Subcutaneous abdominal adipose tissue (tissue), 5 donors: Measurements from ENCODE around the gene FAM181B.

Experiments used
- H3K27ac ChIP-seq: one replicate; pipeline ENCODE4 v1.7.0; 2013; ENCODE audit warnings: low read depth, mild to moderate bottlenecking, inconsistent platforms, low read length, moderate library complexity
- H3K27me3 ChIP-seq, 5 donors: one replicate each; pipeline ENCODE4 v1.7.0; 2013; ENCODE audit warnings: low read length in 5 of 5, inconsistent platforms in 1 of 5; ENCODE audit not compliant: control insufficient read depth in 5 of 5, insufficient read depth in 4 of 5
- H3K36me3 ChIP-seq, 5 donors: one replicate each; pipeline ENCODE4 v1.7.0; 2013; ENCODE audit warnings: low read length in 5 of 5; ENCODE audit not compliant: control insufficient read depth in 5 of 5, insufficient read depth in 5 of 5
- H3K4me1 ChIP-seq, 5 donors: one replicate each; pipeline ENCODE4 v1.7.0; 2013; ENCODE audit warnings: low read length in 5 of 5, mild to moderate bottlenecking in 3 of 5, moderate library complexity in 1 of 5; ENCODE audit not compliant: control insufficient read depth in 5 of 5, insufficient read depth in 5 of 5
- H3K4me3 ChIP-seq, 5 donors: one replicate each; pipeline ENCODE4 v1.7.0; 2013; ENCODE audit warnings: low read length in 5 of 5, low read depth in 1 of 5
- H3K9ac ChIP-seq, 5 donors: one replicate each; pipeline ENCODE4 v1.7.0; 2013; ENCODE audit warnings: low read length in 5 of 5, mild to moderate bottlenecking in 4 of 5, moderate library complexity in 3 of 5
- H3K9me3 ChIP-seq, 5 donors: one replicate each; pipeline ENCODE4 v1.7.0; 2013; ENCODE audit warnings: low read length in 5 of 5; ENCODE audit not compliant: control insufficient read depth in 5 of 5
- donor health status: healthy.
- donor health status: healthy.
- donor health status: healthy.
- donor health status: healthy.
- donor health status: healthy.

The FAM181B gene

GRCh38 chr11:82733444-82734119, at the start of gene FAM181B:
Gene FAM181B, minus strand, starts transcription at chr11:82733864. Its CDS starts 135 bp downstream, at chr11:82733729.
- Histone ChIP-seq H3K9ac (no peak within 1 kb of the TSS), H3K4me3 (peak within 1 kb of the TSS; percentile 61 to 77 (median 65)), H3K27ac (no peak within 1 kb of the TSS), H3K9me3 (no peaks in the 10 kb centered on the region), H3K27me3 (peaks cover 11 to 25% (median 23%) of the 10 kb centered on the region in 5 donors), H3K4me1 (peaks cover 0 to 20% (median 11%) of the 10 kb centered on the region in 5 donors), H3K36me3 (no peaks in the 10 kb centered on the region)

- Histone ChIP-seq H3K9ac (no peak overlapping the region), H3K27ac (no peak overlapping the region), H3K9me3 (peaks cover 0 to 3% (median 0%) of the 10 kb centered on the region in 5 donors), H3K27me3 (no peaks in the 10 kb centered on the region), H3K4me3 (no peak overlapping the region), H3K36me3 (no peaks in the 10 kb centered on the region), H3K4me1 (no peaks in the 10 kb centered on the region)
These were observed 49.2 kb upstream of the FAM181B start for GRCh38 chr11:82782825-82783374.

GRCh38 chr11:82778776-82779175, 45.1 kb upstream of the FAM181B start:
- H3K4me3 ChIP-seq: no peak overlapping the region
- H3K27ac ChIP-seq: no peak overlapping the region
- H3K27me3 ChIP-seq: no peaks in the 10 kb centered on the region
- no peaks in the 10 kb centered on the region for H3K36me3 ChIP-seq
- no peaks in the 10 kb centered on the region for H3K4me1 ChIP-seq
- H3K9ac ChIP-seq: no peak overlapping the region
- peaks cover 0 to 13% (median 3%) of the 10 kb centered on the region in 5 donors for H3K9me3 ChIP-seq

- Histone ChIP-seq H3K27ac (no peak overlapping the region), H3K4me1 (no peaks in the 10 kb centered on the region), H3K9me3 (peaks cover 0 to 12% (median 3%) of the 10 kb centered on the region in 5 donors), H3K27me3 (no peaks in the 10 kb centered on the region), H3K4me3 (no peak overlapping the region), H3K36me3 (no peaks in the 10 kb centered on the region), H3K9ac (no peak overlapping the region)
These were observed 42.7 kb upstream of the FAM181B start for GRCh38 chr11:82776377-82776776.

GRCh38 chr11:82775736-82776346, 42.2 kb upstream of the FAM181B start:
- Histone ChIP-seq H3K4me1 (no peaks in the 10 kb centered on the region), H3K4me3 (no peak overlapping the region), H3K27ac (no peak overlapping the region), H3K9ac (no peak overlapping the region), H3K27me3 (no peaks in the 10 kb centered on the region), H3K9me3 (peaks cover 0 to 9% (median 3%) of the 10 kb centered on the region in 5 donors), H3K36me3 (no peaks in the 10 kb centered on the region)

- no peak overlapping the region for H3K27ac ChIP-seq
- no peaks in the 10 kb centered on the region for H3K36me3 ChIP-seq
- no peak overlapping the region for H3K9ac ChIP-seq
- no peaks in the 10 kb centered on the region for H3K4me1 ChIP-seq
- peaks cover 0 to 9% (median 3%) of the 10 kb centered on the region in 5 donors for H3K9me3 ChIP-seq
- no peak overlapping the region for H3K4me3 ChIP-seq
- no peaks in the 10 kb centered on the region for H3K27me3 ChIP-seq
These were observed 41.6 kb upstream of the FAM181B start for GRCh38 chr11:82775218-82775617.

- Histone ChIP-seq H3K4me3 (no peak overlapping the region), H3K27me3 (no peaks in the 10 kb centered on the region), H3K27ac (no peak overlapping the region), H3K9ac (no peak overlapping the region), H3K36me3 (no peaks in the 10 kb centered on the region), H3K9me3 (peaks cover 0 to 6% (median 0%) of the 10 kb centered on the region in 5 donors), H3K4me1 (no peaks in the 10 kb centered on the region)
These were observed 38.1 kb upstream of the FAM181B start for GRCh38 chr11:82771781-82772180.

GRCh38 chr11:82767123-82767522, 33.5 kb upstream of the FAM181B start:
- H3K27me3 ChIP-seq: no peaks in the 10 kb centered on the region
- H3K4me3 ChIP-seq: no peak overlapping the region
- no peaks in the 10 kb centered on the region for H3K4me1 ChIP-seq
- H3K9me3 ChIP-seq: no peaks in the 10 kb centered on the region
- H3K9ac ChIP-seq: no peak overlapping the region
- H3K27ac ChIP-seq: no peak overlapping the region
- H3K36me3 ChIP-seq: no peaks in the 10 kb centered on the region

- H3K9me3 ChIP-seq: no peaks in the 10 kb centered on the region
- H3K9ac ChIP-seq: no peak overlapping the region
- no peak overlapping the region for H3K27ac ChIP-seq
- H3K36me3 ChIP-seq: no peaks in the 10 kb centered on the region
- no peaks in the 10 kb centered on the region for H3K27me3 ChIP-seq
- H3K4me3 ChIP-seq: no peak overlapping the region
- H3K4me1 ChIP-seq: no peaks in the 10 kb centered on the region
These were observed 31.9 kb upstream of the FAM181B start for GRCh38 chr11:82765466-82766034.

GRCh38 chr11:82763167-82763566, 29.5 kb upstream of the FAM181B start:
- H3K27me3 ChIP-seq: no peaks in the 10 kb centered on the region
- no peak overlapping the region for H3K4me3 ChIP-seq
- no peaks in the 10 kb centered on the region for H3K36me3 ChIP-seq
- no peak overlapping the region for H3K27ac ChIP-seq
- H3K9me3 ChIP-seq: no peaks in the 10 kb centered on the region
- H3K4me1 ChIP-seq: no peaks in the 10 kb centered on the region
- H3K9ac ChIP-seq: no peak overlapping the region
